K562 treated with DMSO at 1 percent for 24 hours (cell line): ENCODE measurements around the gene TFAP2E. TPM values are rescaled to one million over a fixed set of nuclear protein-coding genes. Genes with fewer than 3 reads are reported as not detected.

ENCODE experiments used
- total RNA-seq: library from RNA; unstranded; fragments of 300-600 nt; gene quantifications from 2 replicates; pipeline ENCODE4 v1.2.3, GENCODE V29; 2022; ENCODE audit warnings: low read depth; ENCODE audit not compliant: insufficient read depth

The TFAP2E gene
- total RNA-seq: 1.2 and 1.9 TPM in 2 replicates

GRCh38 chr1:35573198-35574124 is at the start of gene TFAP2E:
TSS of gene TFAP2E (plus strand) at chr1:35573314. CDS start at chr1:35573578, 264 bp downstream.

DNA sequence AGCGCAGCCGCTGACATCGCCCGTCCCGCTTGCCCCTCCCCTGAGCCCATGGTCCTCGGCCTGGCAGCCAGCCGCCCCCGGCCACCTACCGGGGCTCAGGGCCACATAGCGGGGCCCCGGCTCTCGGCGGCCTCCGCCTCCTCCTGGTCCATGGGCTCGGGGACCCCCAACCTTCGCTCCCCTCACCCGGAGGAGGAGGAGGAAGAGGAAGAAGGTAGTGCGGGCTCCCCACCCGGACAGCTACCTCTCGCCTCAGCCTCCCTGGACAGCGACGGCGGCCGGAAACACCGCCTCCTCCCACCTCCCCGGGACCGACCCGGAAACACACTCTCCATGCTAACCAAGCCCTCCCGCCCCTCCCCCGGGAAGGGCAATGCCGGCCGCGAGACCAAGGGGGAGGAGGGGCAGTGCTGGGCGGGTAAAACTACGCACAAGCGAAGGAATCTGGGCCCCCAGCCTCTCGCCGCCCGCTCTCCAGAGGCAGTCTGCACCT is 15.9 kb upstream of the TFAP2E start, which contains the start of gene KIAA0319L:
Gene KIAA0319L, minus strand, starts transcription at position 286 of the 493 bp plus-strand sequence. CDS start 2,912 bp downstream, outside the sequence.

GRCh38 chr1:35557611-35558373 is 15.3 kb upstream of the TFAP2E start, which contains the start of gene NCDN:
TSS of gene NCDN (plus strand) at chr1:35557799. CDS start at chr1:35558191, 392 bp downstream.

DNA sequence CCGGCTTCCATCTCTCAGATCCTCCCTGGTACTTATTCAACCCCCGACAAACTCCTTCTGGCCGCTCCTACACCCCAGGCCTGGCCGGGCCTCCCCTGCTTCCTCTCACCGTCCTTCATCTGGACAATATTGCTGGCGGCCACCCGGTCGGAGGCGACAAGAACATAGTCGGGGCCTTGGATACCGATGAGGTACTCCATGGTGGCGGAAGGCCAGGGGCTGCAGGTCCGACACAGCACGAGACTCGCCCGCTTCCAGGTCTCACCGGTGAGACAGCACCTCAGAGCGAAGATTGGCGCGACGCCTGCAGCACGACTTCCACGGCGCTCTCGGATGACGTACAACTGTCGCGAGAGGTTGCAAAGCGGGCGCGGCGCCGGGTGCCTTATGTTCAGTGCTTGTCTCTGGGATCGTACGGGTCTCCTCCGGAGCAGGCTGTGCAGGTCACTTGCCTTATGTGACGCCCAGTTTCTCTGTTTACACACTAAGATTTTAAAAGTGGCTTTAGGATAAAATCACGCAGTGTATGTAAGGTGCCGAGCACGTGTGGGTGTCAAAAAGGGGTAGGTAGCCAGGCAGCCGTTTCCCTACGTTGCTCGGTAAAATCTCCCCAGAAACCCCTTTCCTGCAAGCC is 68.2 kb downstream of the TFAP2E start, which contains the start of gene PSMB2:
Gene PSMB2, minus strand, starts transcription at position 294 of the 634 bp plus-strand sequence. Its CDS starts 94 bp downstream, at position 200.

Other genes starting within 250 kb of the TFAP2E start
- 58.8 and 62.7 TPM in 2 replicates for gene KIAA0319L, start 15.9 kb upstream of the TFAP2E start, total RNA-seq
- gene NCDN, start 15.5 kb upstream of the TFAP2E start, total RNA-seq: 43.0 and 44.8 TPM in 2 replicates
- 89.7 and 90.1 TPM in 2 replicates for gene PSMB2, start 68.2 kb downstream of the TFAP2E start, total RNA-seq
- 22.0 and 25.2 TPM in 2 replicates for gene C1orf216, start 145.6 kb downstream of the TFAP2E start, total RNA-seq
- gene CLSPN, start 196.7 kb downstream of the TFAP2E start, total RNA-seq: 35.8 and 37.9 TPM in 2 replicates
- 8.5 and 17.6 TPM in 2 replicates for gene AGO4, start 234.7 kb downstream of the TFAP2E start, total RNA-seq